ENCODE data around the gene BAD.

DNA sequence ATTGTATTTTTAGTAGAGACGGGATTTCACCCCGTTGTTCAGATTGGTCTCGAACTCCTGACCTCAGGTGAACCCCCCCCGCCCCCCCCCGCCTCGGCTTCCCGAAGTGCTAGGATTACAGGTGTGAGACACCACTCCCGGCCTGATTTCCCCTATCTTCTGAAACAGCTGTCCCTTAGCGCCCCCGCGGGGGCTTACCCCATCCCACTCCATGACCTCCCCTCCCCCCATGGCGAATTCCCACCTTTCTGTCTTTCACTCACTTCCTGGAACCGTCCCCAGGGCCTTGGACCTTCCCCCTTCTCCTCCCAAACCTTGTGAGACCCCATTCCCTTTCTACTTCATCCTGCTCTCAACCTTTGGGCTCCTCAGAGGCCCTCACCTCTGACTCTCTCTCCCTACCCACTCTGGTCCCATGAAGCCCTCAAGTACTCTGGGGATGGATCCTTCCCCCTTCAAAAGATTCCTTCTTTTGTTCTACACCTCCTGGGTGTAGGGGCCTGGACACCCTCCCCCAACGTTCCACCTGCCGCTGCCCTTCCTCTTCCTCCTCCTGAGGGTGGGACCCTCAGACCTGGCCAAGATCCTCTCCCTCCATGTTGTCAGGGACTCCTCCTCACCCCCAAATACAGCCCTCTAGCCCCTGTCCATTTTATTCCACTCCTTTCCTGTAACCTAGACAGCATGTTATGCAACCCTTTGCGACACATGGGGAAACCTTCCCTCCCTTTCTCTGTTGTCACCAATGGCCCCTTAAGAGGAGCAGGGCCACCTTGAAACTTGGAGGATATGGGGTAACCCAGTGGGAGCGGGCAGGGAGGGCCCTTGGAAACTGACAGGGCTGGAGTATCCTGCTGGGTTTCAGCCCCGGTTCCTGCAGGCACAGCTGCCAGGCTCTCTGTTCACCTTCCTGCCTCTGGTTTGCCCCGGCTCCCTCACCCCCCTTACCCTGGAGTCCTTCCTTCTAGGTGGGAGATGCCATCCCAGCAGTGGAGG is 34.6 kb upstream of the BAD start:
- TF ChIP-seq, protein P1, sequence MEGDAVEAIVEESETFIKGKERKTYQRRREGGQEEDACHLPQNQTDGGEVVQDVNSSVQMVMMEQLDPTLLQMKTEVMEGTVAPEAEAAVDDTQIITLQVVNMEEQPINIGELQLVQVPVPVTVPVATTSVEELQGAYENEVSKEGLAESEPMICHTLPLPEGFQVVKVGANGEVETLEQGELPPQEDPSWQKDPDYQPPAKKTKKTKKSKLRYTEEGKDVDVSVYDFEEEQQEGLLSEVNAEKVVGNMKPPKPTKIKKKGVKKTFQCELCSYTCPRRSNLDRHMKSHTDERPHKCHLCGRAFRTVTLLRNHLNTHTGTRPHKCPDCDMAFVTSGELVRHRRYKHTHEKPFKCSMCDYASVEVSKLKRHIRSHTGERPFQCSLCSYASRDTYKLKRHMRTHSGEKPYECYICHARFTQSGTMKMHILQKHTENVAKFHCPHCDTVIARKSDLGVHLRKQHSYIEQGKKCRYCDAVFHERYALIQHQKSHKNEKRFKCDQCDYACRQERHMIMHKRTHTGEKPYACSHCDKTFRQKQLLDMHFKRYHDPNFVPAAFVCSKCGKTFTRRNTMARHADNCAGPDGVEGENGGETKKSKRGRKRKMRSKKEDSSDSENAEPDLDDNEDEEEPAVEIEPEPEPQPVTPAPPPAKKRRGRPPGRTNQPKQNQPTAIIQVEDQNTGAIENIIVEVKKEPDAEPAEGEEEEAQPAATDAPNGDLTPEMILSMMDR (IDR thresholded peaks at IDR 0.05): no peak
- TF ChIP-seq POLR2AphosphoS5 (IDR thresholded peaks at IDR 0.05; ENCODE audit: insufficient read depth in 1 of 2, low read depth in 1 of 2): no peak
- no peak for TF ChIP-seq POLR2A (IDR thresholded peaks at IDR 0.05)
